Prostate gland (tissue), 2 donors: Measurements from ENCODE around the gene ITIH2. TPM values are rescaled to one million over a fixed set of nuclear protein-coding genes. Genes with fewer than 3 reads are reported as not detected.
"Not testable (repeated sequence)": the region's sequence is repeated elsewhere in the genome, so short reads cannot be mapped to it uniquely, and the experiment has no call there.

Source experiments
- DNase-seq: peaks from one replicate; pipeline ENCODE4 v3.0.0-alpha.2; 2019; ENCODE audit warnings: low spot score
- H3K27ac ChIP-seq, 2 donors: fragments of 200-600 bp; sonication (generic); 2 replicates each; pipeline ENCODE4 v1.5.1; 2017 to 2019
- H3K27me3 ChIP-seq: fragments of 200-600 bp; sonication (generic); replicated peaks from 2 replicates; pipeline ENCODE4 v1.5.1; 2019; ENCODE audit not compliant: insufficient read depth
- H3K36me3 ChIP-seq, 2 donors: fragments of 200-600 bp; sonication (generic); 1 replicate in 1 of 2; 2 replicates in 1 of 2; pipeline versions ENCODE4 v1.5.1 to v1.8.1; 2017 to 2019
- H3K4me1 ChIP-seq: fragments of 200-600 bp; sonication (generic); replicated peaks from 2 replicates; pipeline ENCODE4 v1.5.1; 2019
- H3K4me3 ChIP-seq, 2 donors: fragments of 200-600 bp; sonication (generic); 2 replicates each; pipeline ENCODE4 v1.5.1; 2017 to 2019
- H3K9me3 ChIP-seq: fragments of 200-600 bp; sonication (generic); 2 replicates; pipeline ENCODE4 v1.5.1; 2017
- POLR2A ChIP-seq: fragments of 450-650 bp; IDR thresholded peaks from one replicate; pipeline ENCODE4 v1.6.1; 2016; ENCODE audit warnings: antibody characterized with exemption, mild to moderate bottlenecking
- POLR2AphosphoS5 ChIP-seq: sonication (generic); formaldehyde crosslinking; IDR thresholded peaks from one replicate; pipeline ENCODE4 v1.6.1; 2017; ENCODE audit warnings: antibody characterized with exemption
- WGBS: methylation state at CpG from one replicate; pipeline ENCODE4 v1.1.5; 2018; 5-methylcytosine and 5-hydroxymethylcytosine counted together
- intact Hi-C: fragments of 100-400 bp; cut with DNase I; formaldehyde crosslinking; loops from one replicate; pipeline ENCODE4 v1.14.2; 2022
- total RNA-seq, 2 donors: library from RNA; depleted of rRNA; stranded (reverse); fragments of >200 nt; gene quantifications; one replicate each; pipeline ENCODE4 v1.1.0, GENCODE V29; 2016
- TF ChIP-seq, protein P1 (sequence below), 4 experiments: fragments of 200-600 bp in 2 of 4; fragments of 450-650 bp in 2 of 4; sonication (generic) in 2 of 4; IDR thresholded peaks; 1 replicate in 3 of 4; 2 replicates in 1 of 4; pipeline ENCODE4 v1.5.1; 2016 to 2019; ENCODE audit warnings: antibody characterized with exemption in 4 of 4, mild to moderate bottlenecking in 2 of 4, moderate library complexity in 2 of 4

The ITIH2 gene
- total RNA-seq, 2 donors from 2014 or later = not detected

DNA sequence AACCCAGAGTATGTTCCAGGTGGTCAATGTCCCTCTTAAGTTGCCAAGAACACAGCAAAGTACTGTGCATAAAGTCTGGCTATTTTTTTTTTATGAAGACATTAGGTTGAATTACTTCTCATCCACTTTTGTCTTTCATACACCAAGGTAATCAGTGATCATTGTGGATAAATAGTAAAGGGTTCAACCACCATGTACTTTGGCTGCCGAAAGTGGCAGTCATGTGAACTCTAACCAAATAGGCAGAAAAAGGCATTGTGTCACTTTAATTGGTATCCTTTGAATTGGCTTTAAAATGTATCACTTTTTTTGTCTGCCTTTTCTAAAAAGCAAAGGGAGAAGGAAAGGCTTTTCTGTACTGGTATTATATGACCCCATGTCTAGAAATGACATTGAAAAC, 7.3 kb downstream of the ITIH2 start:
- H3K27ac ChIP-seq = no peak overlapping the region
- WGBS = 67% methylated on average over 1 of the region's 1 CpG
- TF ChIP-seq POLR2AphosphoS5 (no peak), POLR2A (no peak)
- TF ChIP-seq, protein P1, sequence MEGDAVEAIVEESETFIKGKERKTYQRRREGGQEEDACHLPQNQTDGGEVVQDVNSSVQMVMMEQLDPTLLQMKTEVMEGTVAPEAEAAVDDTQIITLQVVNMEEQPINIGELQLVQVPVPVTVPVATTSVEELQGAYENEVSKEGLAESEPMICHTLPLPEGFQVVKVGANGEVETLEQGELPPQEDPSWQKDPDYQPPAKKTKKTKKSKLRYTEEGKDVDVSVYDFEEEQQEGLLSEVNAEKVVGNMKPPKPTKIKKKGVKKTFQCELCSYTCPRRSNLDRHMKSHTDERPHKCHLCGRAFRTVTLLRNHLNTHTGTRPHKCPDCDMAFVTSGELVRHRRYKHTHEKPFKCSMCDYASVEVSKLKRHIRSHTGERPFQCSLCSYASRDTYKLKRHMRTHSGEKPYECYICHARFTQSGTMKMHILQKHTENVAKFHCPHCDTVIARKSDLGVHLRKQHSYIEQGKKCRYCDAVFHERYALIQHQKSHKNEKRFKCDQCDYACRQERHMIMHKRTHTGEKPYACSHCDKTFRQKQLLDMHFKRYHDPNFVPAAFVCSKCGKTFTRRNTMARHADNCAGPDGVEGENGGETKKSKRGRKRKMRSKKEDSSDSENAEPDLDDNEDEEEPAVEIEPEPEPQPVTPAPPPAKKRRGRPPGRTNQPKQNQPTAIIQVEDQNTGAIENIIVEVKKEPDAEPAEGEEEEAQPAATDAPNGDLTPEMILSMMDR (IDR thresholded peaks at IDR 0.05) = no peak
- no peaks in the 10 kb centered on the region for H3K9me3 ChIP-seq
- H3K4me1 ChIP-seq = no peaks in the 10 kb centered on the region
- no peak overlapping the region for H3K4me3 ChIP-seq
- no peak for DNase-seq
- H3K27me3 ChIP-seq = no peaks in the 10 kb centered on the region
- H3K36me3 ChIP-seq = no peaks in the 10 kb centered on the region
- intact Hi-C loops = no loop called here

DNA sequence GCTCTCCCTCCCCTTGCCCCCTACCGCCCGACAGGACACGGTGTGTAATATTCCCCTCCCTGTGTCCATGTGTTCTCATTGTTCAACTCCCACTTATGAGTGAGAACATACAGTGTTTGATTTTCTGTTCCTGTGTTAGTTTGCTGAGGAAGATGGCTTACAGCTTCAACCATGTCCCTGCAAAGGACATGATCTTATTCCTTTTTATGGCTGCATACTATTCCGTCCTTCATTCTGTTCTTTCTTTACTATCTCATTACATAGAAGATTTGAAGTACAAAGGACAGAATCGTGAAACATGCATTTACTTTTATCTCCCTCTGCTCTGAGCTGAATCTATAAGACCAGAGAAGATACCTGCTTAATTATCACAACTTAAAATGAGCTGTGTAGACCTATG, 8.0 kb downstream of the ITIH2 start:
- H3K27me3 ChIP-seq, H3K9me3 ChIP-seq, H3K4me1 ChIP-seq, H3K4me3 ChIP-seq, H3K36me3 ChIP-seq, H3K27ac ChIP-seq, DNase-seq, intact Hi-C loops: not testable (repeated sequence)
- 91% methylated on average over 5 of the region's 5 CpGs for WGBS

DNA sequence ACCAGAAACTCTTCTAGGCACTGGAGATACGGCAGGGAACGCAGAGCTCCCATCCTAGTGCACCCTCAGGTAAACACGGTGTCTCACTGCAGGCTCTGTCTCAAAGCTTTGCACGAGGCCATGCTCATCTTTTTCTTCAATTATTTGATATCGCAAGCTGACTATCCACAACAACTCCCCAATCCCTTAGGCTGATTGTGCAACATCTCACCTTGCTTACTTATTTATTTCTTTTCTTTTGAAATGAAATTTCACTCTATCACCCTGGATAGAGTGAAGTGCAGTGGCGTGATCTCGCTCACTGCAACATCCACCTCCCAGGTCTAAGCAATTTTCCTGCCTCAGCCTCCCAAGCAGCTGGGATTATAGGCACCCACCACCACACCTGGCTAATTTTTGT, 12.4 kb downstream of the ITIH2 start:
- TF ChIP-seq POLR2A (no peak), POLR2AphosphoS5 (no peak)
- TF ChIP-seq, protein P1 (IDR thresholded peaks at IDR 0.05) = no peak
- intact Hi-C loops = no loop called here
- H3K27ac ChIP-seq = no peak overlapping the region
- H3K4me1 ChIP-seq = no peaks in the 10 kb centered on the region
- no peak overlapping the region for H3K4me3 ChIP-seq
- no peak for DNase-seq
- 90% methylated on average over 7 of the region's 7 CpGs for WGBS
- H3K36me3 ChIP-seq = no peaks in the 10 kb centered on the region
- no peaks in the 10 kb centered on the region for H3K9me3 ChIP-seq
- H3K27me3 ChIP-seq = no peaks in the 10 kb centered on the region

DNA sequence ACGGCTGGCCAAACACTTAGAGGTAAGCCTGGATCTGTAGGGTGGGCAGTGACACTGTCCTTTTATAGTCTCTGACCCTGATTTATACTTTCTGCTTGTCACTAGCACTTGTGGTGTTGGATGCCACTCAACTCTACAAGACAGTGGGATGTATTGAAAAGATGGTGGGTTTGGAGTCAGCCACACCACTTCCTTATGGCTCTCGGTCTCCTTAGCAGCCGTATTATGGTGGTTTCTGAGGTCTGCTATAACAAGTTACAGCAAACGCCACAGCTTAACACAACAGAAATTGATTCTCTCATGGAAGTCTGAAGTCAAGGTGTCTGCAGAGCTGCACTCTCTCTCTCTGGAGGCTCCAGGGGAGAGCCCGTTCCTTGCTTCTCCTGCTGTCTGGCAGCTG, 14.7 kb downstream of the ITIH2 start:
- no peaks in the 10 kb centered on the region for H3K27me3 ChIP-seq
- no peak for DNase-seq
- H3K9me3 ChIP-seq = no peaks in the 10 kb centered on the region
- H3K27ac ChIP-seq = no peak overlapping the region
- TF ChIP-seq, protein P1 (IDR thresholded peaks at IDR 0.05) = no peak
- TF ChIP-seq POLR2AphosphoS5 = no peak
- no peaks in the 10 kb centered on the region for H3K4me1 ChIP-seq
- H3K36me3 ChIP-seq = no peaks in the 10 kb centered on the region
- intact Hi-C loops = no loop called here
- WGBS = 92% methylated on average over 5 of the region's 5 CpGs
- no peak overlapping the region for H3K4me3 ChIP-seq

DNA sequence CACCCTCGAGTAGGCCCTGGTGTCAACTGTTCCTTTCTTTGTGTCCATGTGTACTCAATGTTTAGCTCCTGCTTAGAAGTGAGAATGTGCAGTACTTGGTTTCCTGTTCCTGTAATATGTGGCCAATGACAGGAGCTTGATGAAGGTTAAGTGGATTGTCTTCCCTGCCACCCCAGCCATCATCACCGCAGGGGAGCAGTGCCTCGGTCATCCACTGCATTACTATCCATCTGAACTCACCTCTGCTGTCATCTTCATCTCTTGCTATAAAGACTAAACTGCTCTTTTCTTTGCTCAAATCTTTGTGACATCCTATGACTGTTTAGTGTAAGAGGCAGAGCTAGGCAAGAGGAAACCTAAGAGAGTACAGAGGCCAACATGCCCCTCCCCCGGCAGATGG, 15.6 kb downstream of the ITIH2 start:
- intact Hi-C loops = no loop called here
- TF ChIP-seq POLR2AphosphoS5 (no peak), POLR2A (no peak)
- TF ChIP-seq, protein P1 (IDR thresholded peaks at IDR 0.05) = no peak
- Histone ChIP-seq H3K4me1 (no peaks in the 10 kb centered on the region), H3K36me3 (no peaks in the 10 kb centered on the region), H3K9me3 (no peaks in the 10 kb centered on the region), H3K27me3 (no peaks in the 10 kb centered on the region), H3K27ac (no peak overlapping the region), H3K4me3 (no peak overlapping the region)
- 72% methylated on average over 4 of the region's 4 CpGs for WGBS
- DNase-seq = no peak

DNA sequence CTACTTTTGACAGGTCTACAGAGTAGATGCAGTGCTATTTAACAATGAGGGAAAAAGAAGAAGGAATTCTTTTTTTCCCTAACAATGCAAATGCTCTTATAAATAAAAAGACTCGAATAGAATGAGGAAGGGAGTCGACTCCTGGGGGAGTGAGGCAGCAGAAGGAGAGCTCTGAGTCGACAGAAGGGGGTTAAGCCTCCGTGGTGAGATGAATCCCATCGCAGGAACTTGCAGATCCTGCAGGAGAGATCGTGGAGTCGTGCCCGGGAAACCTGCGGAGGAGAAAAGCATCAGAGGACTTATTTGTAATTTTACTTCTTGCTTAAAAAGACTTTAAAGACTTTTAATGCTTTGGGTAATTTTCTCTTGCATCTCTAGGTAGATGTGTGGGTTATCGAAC, 17.4 kb downstream of the ITIH2 start:
- DNase-seq = no peak
- TF ChIP-seq POLR2A (no peak), POLR2AphosphoS5 (no peak)
- TF ChIP-seq, protein P1 (IDR thresholded peaks at IDR 0.05) = no peak
- Histone ChIP-seq H3K9me3 (no peaks in the 10 kb centered on the region), H3K27ac (no peak overlapping the region), H3K4me1 (no peaks in the 10 kb centered on the region), H3K4me3 (no peak overlapping the region), H3K36me3 (no peaks in the 10 kb centered on the region), H3K27me3 (no peaks in the 10 kb centered on the region)
- intact Hi-C loops = no loop called here
- WGBS = 68% methylated on average over 10 of the region's 10 CpGs
